Liver (tissue), 9 donors: Measurements from ENCODE around the gene E2F2. TPM values are rescaled to one million over a fixed set of nuclear protein-coding genes. Genes with fewer than 3 reads are reported as not detected.

Experiments used
- DNase-seq: peaks from one replicate; pipeline ENCODE4 v3.0.0-alpha.2; 2017; ENCODE audit warnings: low spot score
- H3K27ac ChIP-seq, 2 donors: one replicate each; pipeline ENCODE4 v1.7.0; 2013; ENCODE audit warnings: inconsistent platforms in 2 of 2, low read length in 2 of 2, control low read depth in 1 of 2, low read depth in 1 of 2, mild to moderate bottlenecking in 1 of 2
- H3K27me3 ChIP-seq, 4 donors: one replicate each; pipeline versions ENCODE4 v1.6.1 to v1.7.0; 2013; ENCODE audit warnings: low read length in 3 of 4, inconsistent platforms in 1 of 4, mild to moderate bottlenecking in 1 of 4, moderate library complexity in 1 of 4; ENCODE audit not compliant: control insufficient read depth in 4 of 4, insufficient read depth in 4 of 4
- H3K36me3 ChIP-seq, 4 donors: one replicate each; pipeline versions ENCODE4 v1.6.1 to v1.7.0; 2013; ENCODE audit warnings: low read length in 3 of 4, mild to moderate bottlenecking in 3 of 4, low read depth in 1 of 4, moderate library complexity in 1 of 4; ENCODE audit not compliant: control insufficient read depth in 4 of 4, insufficient read depth in 3 of 4
- H3K4me1 ChIP-seq, 4 donors: one replicate each; pipeline versions ENCODE4 v1.6.1 to v1.7.0; 2013; ENCODE audit warnings: low read length in 3 of 4, mild to moderate bottlenecking in 3 of 4, moderate library complexity in 1 of 4; ENCODE audit not compliant: control insufficient read depth in 4 of 4, insufficient read depth in 4 of 4
- H3K4me3 ChIP-seq, 3 donors: one replicate each; pipeline versions ENCODE4 v1.6.1 to v1.7.0; 2013; ENCODE audit warnings: low read length in 3 of 3, control low read depth in 1 of 3, low read depth in 1 of 3, mild to moderate bottlenecking in 1 of 3
- H3K9ac ChIP-seq, 2 donors: one replicate each; pipeline ENCODE4 v1.7.0; 2013; ENCODE audit warnings: low read length in 2 of 2, mild to moderate bottlenecking in 2 of 2, moderate library complexity in 2 of 2, control low read depth in 1 of 2, low read depth in 1 of 2
- H3K9me3 ChIP-seq, 4 donors: one replicate each; pipeline versions ENCODE4 v1.6.1 to v1.7.0; 2013; ENCODE audit warnings: low read length in 3 of 4; ENCODE audit not compliant: control insufficient read depth in 4 of 4
- EGR1 ChIP-seq, 2 donors: IDR thresholded peaks; 2 replicates each; pipeline ENCODE4 v1.6.1; 2016 to 2018; ENCODE audit warnings: antibody characterized with exemption in 2 of 2, low read depth in 2 of 2
- FOXA1 ChIP-seq: IDR thresholded peaks from 2 replicates; pipeline ENCODE4 v1.6.1; 2016; ENCODE audit warnings: antibody characterized with exemption
- FOXA2 ChIP-seq: IDR thresholded peaks from 2 replicates; pipeline ENCODE4 v1.6.1; 2016; ENCODE audit warnings: antibody characterized with exemption
- GABPA ChIP-seq, 2 donors: IDR thresholded peaks in 1 of 2; conservative IDR thresholded peaks in 1 of 2; 2 replicates each; pipeline ENCODE4 v1.6.1; 2016; ENCODE audit warnings: antibody characterized with exemption in 2 of 2, mild to moderate bottlenecking in 1 of 2, moderate library complexity in 1 of 2
- HNF4A ChIP-seq, 2 donors: conservative IDR thresholded peaks; 2 replicates each; pipeline ENCODE4 v1.6.1; 2016; ENCODE audit warnings: antibody characterized with exemption in 2 of 2, mild to moderate bottlenecking in 2 of 2
- HNF4G ChIP-seq: IDR thresholded peaks from 2 replicates; pipeline ENCODE4 v1.6.1; 2016; ENCODE audit warnings: antibody characterized with exemption
- NR2F2 ChIP-seq: IDR thresholded peaks from 2 replicates; pipeline ENCODE4 v1.6.1; 2016; ENCODE audit warnings: antibody characterized with exemption
- RAD21 ChIP-seq, 2 donors: IDR thresholded peaks; 2 replicates each; pipeline ENCODE4 v1.6.1; 2016; ENCODE audit warnings: antibody characterized with exemption in 2 of 2, mild to moderate bottlenecking in 2 of 2
- RXRA ChIP-seq, 2 donors: IDR thresholded peaks; 2 replicates each; pipeline ENCODE4 v1.6.1; 2017 to 2018; ENCODE audit warnings: antibody characterized with exemption in 2 of 2, mild to moderate bottlenecking in 1 of 2
- SP1 ChIP-seq: IDR thresholded peaks from 2 replicates; pipeline ENCODE4 v1.6.1; 2018; ENCODE audit warnings: antibody characterized with exemption, mild to moderate bottlenecking
- TAF1 ChIP-seq: conservative IDR thresholded peaks from 2 replicates; pipeline ENCODE4 v1.6.1; 2016; ENCODE audit warnings: antibody characterized with exemption, mild to moderate bottlenecking
- YY1 ChIP-seq: IDR thresholded peaks from 2 replicates; pipeline ENCODE4 v1.6.1; 2016; ENCODE audit warnings: antibody characterized with exemption, mild to moderate bottlenecking
- WGBS: extraction: QIAGEN DNeasy Blood & Tissue Kit; methylation state at CpG from one replicate; pipeline ENCODE4 v1.1.7; 2013; 5-methylcytosine and 5-hydroxymethylcytosine counted together
- polyA plus RNA-seq, 2 donors: library from polyadenylated mRNA; stranded (reverse) in 1 of 2; unstranded in 1 of 2; fragments of 200-250 nt in 1 of 2; fragments of >200 nt in 1 of 2; fragmentation: Nextera tagmentation in 1 of 2; extraction: Ambion mirVana in 1 of 2; gene quantifications; one replicate each; pipeline versions ENCODE4 v1.2.1 to v1.2.3, GENCODE V29; 2013 to 2015
- total RNA-seq, 2 donors: library from RNA; depleted of rRNA; stranded (reverse); fragments of >200 nt; gene quantifications; one replicate each; pipeline ENCODE4 v1.2.3, GENCODE V29; 2014
- TF ChIP-seq, protein P1 (sequence below): IDR thresholded peaks from 2 replicates; pipeline ENCODE4 v1.6.1; 2016; ENCODE audit warnings: antibody characterized with exemption
- TF ChIP-seq, protein P2 (sequence below): IDR thresholded peaks from 2 replicates; pipeline ENCODE4 v1.6.1; 2016; ENCODE audit warnings: antibody characterized with exemption
- TF ChIP-seq, protein P3 (sequence below): IDR thresholded peaks from 2 replicates; pipeline ENCODE4 v1.6.1; 2016; ENCODE audit warnings: antibody characterized with exemption, mild to moderate bottlenecking
- TF ChIP-seq, protein P4 (sequence below): IDR thresholded peaks from 2 replicates; pipeline ENCODE4 v1.6.1; 2016; ENCODE audit warnings: antibody characterized with exemption
- TF ChIP-seq, protein P5 (sequence below): fragments of 150-350 bp; IDR thresholded peaks from 2 replicates; pipeline ENCODE4 v1.5.1; 2017; ENCODE audit warnings: improper control_type of control experiment, low read depth, low read length; ENCODE audit not compliant: missing input control
- donor health status: healthy.
- donor health status: healthy.
- donor health status: healthy.
- donor health status: healthy.
- donor health status: healthy.

Gene E2F2
- total and polyA plus RNA-seq, 4 donors: 0.08 to 79.9 (median 0.44) TPM

DNA sequence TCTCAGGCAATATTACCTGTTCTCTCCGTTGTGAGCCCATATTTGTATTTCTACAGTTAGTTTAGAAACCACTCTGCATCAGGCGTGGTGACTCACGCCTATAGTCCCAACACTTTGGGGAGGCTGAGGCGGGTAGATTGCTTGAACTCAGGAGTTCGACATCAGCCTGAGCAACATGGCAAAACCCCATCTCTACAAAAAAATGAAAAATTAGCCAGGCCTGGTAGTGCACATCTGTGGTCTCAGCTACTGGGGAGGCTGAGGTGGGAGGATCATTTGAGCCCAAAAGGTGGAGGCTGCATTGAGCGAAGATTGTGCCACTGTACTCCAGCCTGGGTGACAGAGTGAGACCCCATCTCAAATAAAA lies 47.9 kb upstream of the E2F2 start:
- TF ChIP-seq RXRA (IDR thresholded peaks at IDR 0.05): no peak
- TF ChIP-seq, protein P1, sequence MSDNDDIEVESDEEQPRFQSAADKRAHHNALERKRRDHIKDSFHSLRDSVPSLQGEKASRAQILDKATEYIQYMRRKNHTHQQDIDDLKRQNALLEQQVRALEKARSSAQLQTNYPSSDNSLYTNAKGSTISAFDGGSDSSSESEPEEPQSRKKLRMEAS: no peak
- TF ChIP-seq SP1: no peak
- TF ChIP-seq, protein P2, sequence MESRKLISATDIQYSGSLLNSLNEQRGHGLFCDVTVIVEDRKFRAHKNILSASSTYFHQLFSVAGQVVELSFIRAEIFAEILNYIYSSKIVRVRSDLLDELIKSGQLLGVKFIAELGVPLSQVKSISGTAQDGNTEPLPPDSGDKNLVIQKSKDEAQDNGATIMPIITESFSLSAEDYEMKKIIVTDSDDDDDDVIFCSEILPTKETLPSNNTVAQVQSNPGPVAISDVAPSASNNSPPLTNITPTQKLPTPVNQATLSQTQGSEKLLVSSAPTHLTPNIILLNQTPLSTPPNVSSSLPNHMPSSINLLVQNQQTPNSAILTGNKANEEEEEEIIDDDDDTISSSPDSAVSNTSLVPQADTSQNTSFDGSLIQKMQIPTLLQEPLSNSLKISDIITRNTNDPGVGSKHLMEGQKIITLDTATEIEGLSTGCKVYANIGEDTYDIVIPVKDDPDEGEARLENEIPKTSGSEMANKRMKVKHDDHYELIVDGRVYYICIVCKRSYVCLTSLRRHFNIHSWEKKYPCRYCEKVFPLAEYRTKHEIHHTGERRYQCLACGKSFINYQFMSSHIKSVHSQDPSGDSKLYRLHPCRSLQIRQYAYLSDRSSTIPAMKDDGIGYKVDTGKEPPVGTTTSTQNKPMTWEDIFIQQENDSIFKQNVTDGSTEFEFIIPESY: no peak
- TF ChIP-seq HNF4A (conservative IDR thresholded peaks at IDR 0.05): no peak
- no peak for TF ChIP-seq EGR1 (IDR thresholded peaks at IDR 0.05; ENCODE audit: low read depth in 2 of 2)
- TF ChIP-seq TAF1: no peak
- no peak for TF ChIP-seq GABPA (IDR thresholded peaks at IDR 0.05 in 1 of 2, conservative IDR thresholded peaks at IDR 0.05 in 1 of 2)
- TF ChIP-seq FOXA1: no peak
- TF ChIP-seq HNF4G: no peak
- no peak for TF ChIP-seq YY1
- TF ChIP-seq NR2F2: no peak
- TF ChIP-seq, protein P3, sequence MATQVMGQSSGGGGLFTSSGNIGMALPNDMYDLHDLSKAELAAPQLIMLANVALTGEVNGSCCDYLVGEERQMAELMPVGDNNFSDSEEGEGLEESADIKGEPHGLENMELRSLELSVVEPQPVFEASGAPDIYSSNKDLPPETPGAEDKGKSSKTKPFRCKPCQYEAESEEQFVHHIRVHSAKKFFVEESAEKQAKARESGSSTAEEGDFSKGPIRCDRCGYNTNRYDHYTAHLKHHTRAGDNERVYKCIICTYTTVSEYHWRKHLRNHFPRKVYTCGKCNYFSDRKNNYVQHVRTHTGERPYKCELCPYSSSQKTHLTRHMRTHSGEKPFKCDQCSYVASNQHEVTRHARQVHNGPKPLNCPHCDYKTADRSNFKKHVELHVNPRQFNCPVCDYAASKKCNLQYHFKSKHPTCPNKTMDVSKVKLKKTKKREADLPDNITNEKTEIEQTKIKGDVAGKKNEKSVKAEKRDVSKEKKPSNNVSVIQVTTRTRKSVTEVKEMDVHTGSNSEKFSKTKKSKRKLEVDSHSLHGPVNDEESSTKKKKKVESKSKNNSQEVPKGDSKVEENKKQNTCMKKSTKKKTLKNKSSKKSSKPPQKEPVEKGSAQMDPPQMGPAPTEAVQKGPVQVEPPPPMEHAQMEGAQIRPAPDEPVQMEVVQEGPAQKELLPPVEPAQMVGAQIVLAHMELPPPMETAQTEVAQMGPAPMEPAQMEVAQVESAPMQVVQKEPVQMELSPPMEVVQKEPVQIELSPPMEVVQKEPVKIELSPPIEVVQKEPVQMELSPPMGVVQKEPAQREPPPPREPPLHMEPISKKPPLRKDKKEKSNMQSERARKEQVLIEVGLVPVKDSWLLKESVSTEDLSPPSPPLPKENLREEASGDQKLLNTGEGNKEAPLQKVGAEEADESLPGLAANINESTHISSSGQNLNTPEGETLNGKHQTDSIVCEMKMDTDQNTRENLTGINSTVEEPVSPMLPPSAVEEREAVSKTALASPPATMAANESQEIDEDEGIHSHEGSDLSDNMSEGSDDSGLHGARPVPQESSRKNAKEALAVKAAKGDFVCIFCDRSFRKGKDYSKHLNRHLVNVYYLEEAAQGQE: no peak
- TF ChIP-seq, protein P4, sequence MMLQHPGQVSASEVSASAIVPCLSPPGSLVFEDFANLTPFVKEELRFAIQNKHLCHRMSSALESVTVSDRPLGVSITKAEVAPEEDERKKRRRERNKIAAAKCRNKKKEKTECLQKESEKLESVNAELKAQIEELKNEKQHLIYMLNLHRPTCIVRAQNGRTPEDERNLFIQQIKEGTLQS: no peak
- TF ChIP-seq, protein P5, sequence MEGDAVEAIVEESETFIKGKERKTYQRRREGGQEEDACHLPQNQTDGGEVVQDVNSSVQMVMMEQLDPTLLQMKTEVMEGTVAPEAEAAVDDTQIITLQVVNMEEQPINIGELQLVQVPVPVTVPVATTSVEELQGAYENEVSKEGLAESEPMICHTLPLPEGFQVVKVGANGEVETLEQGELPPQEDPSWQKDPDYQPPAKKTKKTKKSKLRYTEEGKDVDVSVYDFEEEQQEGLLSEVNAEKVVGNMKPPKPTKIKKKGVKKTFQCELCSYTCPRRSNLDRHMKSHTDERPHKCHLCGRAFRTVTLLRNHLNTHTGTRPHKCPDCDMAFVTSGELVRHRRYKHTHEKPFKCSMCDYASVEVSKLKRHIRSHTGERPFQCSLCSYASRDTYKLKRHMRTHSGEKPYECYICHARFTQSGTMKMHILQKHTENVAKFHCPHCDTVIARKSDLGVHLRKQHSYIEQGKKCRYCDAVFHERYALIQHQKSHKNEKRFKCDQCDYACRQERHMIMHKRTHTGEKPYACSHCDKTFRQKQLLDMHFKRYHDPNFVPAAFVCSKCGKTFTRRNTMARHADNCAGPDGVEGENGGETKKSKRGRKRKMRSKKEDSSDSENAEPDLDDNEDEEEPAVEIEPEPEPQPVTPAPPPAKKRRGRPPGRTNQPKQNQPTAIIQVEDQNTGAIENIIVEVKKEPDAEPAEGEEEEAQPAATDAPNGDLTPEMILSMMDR: no peak
- no peak for TF ChIP-seq FOXA2
- TF ChIP-seq RAD21 (IDR thresholded peaks at IDR 0.05): no peak
- DNase-seq: no peak
- Histone ChIP-seq H3K27me3 (no peaks in the 10 kb centered on the region), H3K4me1 (no peaks in the 10 kb centered on the region), H3K9me3 (no peaks in the 10 kb centered on the region), H3K9ac (no peak overlapping the region), H3K36me3 (no peaks in the 10 kb centered on the region), H3K27ac (no peak overlapping the region), H3K4me3 (no peak overlapping the region)
- 89% methylated on average over 6 of the region's 6 CpGs for whole genome bisulfite sequencing
